Spleen (tissue), 11 donors: Measurements from ENCODE around the gene BPIFB2. TPM values are rescaled to one million over a fixed set of nuclear protein-coding genes. Genes with fewer than 3 reads are reported as not detected.

Experiments used
- DNase-seq: peaks from one replicate; pipeline ENCODE4 v3.0.0-alpha.2; 2020
- H3K27ac ChIP-seq, 8 donors: fragments of 200-600 bp; sonication (generic) in 7 of 8; 1 replicate in 4 of 8; 2 replicates in 4 of 8; pipeline versions ENCODE4 v1.5.0 to v1.8.0; 2016 to 2021; ENCODE audit warnings: inconsistent platforms in 4 of 8, mild to moderate bottlenecking in 4 of 8, moderate library complexity in 1 of 8
- H3K27me3 ChIP-seq, 7 donors: fragments of 200-600 bp; sonication (generic) in 6 of 7; replicated peaks in 1 of 7; 1 replicate in 4 of 7; 2 replicates in 3 of 7; pipeline versions ENCODE4 v1.5.0 to v1.8.0; 2016 to 2021; ENCODE audit warnings: inconsistent platforms in 3 of 7, mild to moderate bottlenecking in 1 of 7
- H3K36me3 ChIP-seq, 6 donors: fragments of 200-600 bp; sonication (generic) in 5 of 6; 1 replicate in 4 of 6; 2 replicates in 2 of 6; pipeline versions ENCODE4 v1.5.0 to v1.8.0; 2016 to 2021; ENCODE audit warnings: inconsistent platforms in 2 of 6
- H3K4me1 ChIP-seq, 6 donors: fragments of 200-600 bp; sonication (generic) in 5 of 6; 1 replicate in 3 of 6; 2 replicates in 3 of 6; pipeline versions ENCODE4 v1.5.0 to v1.8.0; 2016 to 2021; ENCODE audit warnings: inconsistent platforms in 3 of 6
- H3K4me3 ChIP-seq, 8 donors: fragments of 200-600 bp; sonication (generic) in 7 of 8; 1 replicate in 4 of 8; 2 replicates in 4 of 8; pipeline versions ENCODE4 v1.5.0 to v1.8.0; 2016 to 2021; ENCODE audit warnings: inconsistent platforms in 4 of 8, mild to moderate bottlenecking in 4 of 8, moderate library complexity in 2 of 8
- H3K9me3 ChIP-seq, 8 donors: fragments of 200-600 bp; sonication (generic) in 7 of 8; 1 replicate in 4 of 8; 2 replicates in 4 of 8; pipeline versions ENCODE4 v1.5.0 to v1.8.0; 2016 to 2021; ENCODE audit warnings: inconsistent platforms in 4 of 8
- CTCF ChIP-seq, 11 experiments: fragments of 200-600 bp in 7 of 11; fragments of 450-650 bp in 4 of 11; sonication (generic) in 4 of 11; IDR thresholded peaks in 8 of 11; conservative IDR thresholded peaks in 3 of 11; 1 replicate in 7 of 11; 2 replicates in 4 of 11; pipeline versions ENCODE4 v1.4.0 to v1.8.0; 2016 to 2021; ENCODE audit warnings: antibody characterized with exemption in 11 of 11, inconsistent platforms in 4 of 11, mild to moderate bottlenecking in 1 of 11
- POLR2A ChIP-seq, 3 donors: fragments of 450-650 bp; IDR thresholded peaks; one replicate each; pipeline ENCODE4 v1.5.1; 2017; ENCODE audit warnings: antibody characterized with exemption in 3 of 3, mild to moderate bottlenecking in 1 of 3
- POLR2AphosphoS5 ChIP-seq, 3 donors: sonication (generic); formaldehyde crosslinking; IDR thresholded peaks; one replicate each; pipeline ENCODE4 v1.5.1; 2017; ENCODE audit warnings: antibody characterized with exemption in 3 of 3
- WGBS, 5 donors: extraction: QIAGEN DNeasy Blood & Tissue Kit in 3 of 5; methylation state at CpG; one replicate each; pipeline versions ENCODE4 v1.1.5 to v1.1.7; 2013 to 2018; 5-methylcytosine and 5-hydroxymethylcytosine counted together
- intact Hi-C: fragments of 100-400 bp; cut with DNase I; formaldehyde crosslinking; loops from one replicate; pipeline ENCODE4 v1.15.0; 2023; ENCODE audit warnings: low total_unique reads
- polyA plus RNA-seq, 3 donors: library from polyadenylated mRNA; stranded (reverse); fragments of 200-250 nt; gene quantifications; one replicate each; pipeline ENCODE4 v1.2.1, GENCODE V29; 2013
- total RNA-seq, 7 donors: library from RNA; depleted of rRNA in 3 of 7; stranded (reverse); fragments of >200 nt in 3 of 7; fragmentation: NEBNext Ultra II Directional in 4 of 7; extraction: Animal tissue kit (Norgen Biotek cat#: 25700) in 4 of 7; gene quantifications; one replicate each; pipeline versions ENCODE4 v1.1.0 to v1.2.1, GENCODE V29; 2016 to 2021
- donor health status: healthy with polysubstance abuse.
- donor health status: DM: no; HTN: no; CAD: no; lungs with moderate emphysema.
- donor health status: DM: no; HTN: no; CAD: no.
- donor health status: Bipolar disorder and iron deficiency.
- donor health status: healthy.
- donor health status: DM: no; HTN: no; CAD: no.
- donor health status: DM: yes; HTN: yes; CAD: no.

The BPIFB2 gene
- total and polyA plus RNA-seq, 10 donors = not detected

GRCh38 chr20:33006776-33007375, 628 bp upstream of the BPIFB2 start:
- TF ChIP-seq POLR2AphosphoS5 (IDR thresholded peaks at IDR 0.05) (no peak), POLR2A (IDR thresholded peaks at IDR 0.05) (no peak), CTCF (IDR thresholded peaks at IDR 0.05 in 8 of 11, conservative IDR thresholded peaks at IDR 0.05 in 3 of 11) (no peak)
- intact Hi-C loops = loop anchor here (5.0 kb wide), 1 partner anchor 105 kb away; no protein-coding TSS in a partner anchor
- DNase-seq = peak; percentile 48
- Histone ChIP-seq H3K4me1 (peaks cover 0 to 10% (median 0%) of the 10 kb centered on the region in 6 donors), H3K27me3 (no peaks in the 10 kb centered on the region), H3K27ac (no peak overlapping the region), H3K4me3 (no peak overlapping the region), H3K36me3 (no peaks in the 10 kb centered on the region), H3K9me3 (peaks cover 0 to 12% (median 8%) of the 10 kb centered on the region in 8 donors)
- 86 to 93% (median 87%) methylated on average over 7 to 8 of the region's 8 CpGs for WGBS, 5 donors

- intact Hi-C loops = loop anchor here (5.0 kb wide), 1 partner anchor 106 kb away; no protein-coding TSS in a partner anchor
- TF ChIP-seq CTCF (IDR thresholded peaks at IDR 0.05 in 8 of 11, conservative IDR thresholded peaks at IDR 0.05 in 3 of 11) = no peak
- TF ChIP-seq POLR2A (IDR thresholded peaks at IDR 0.05) = no peak
- TF ChIP-seq POLR2AphosphoS5 (IDR thresholded peaks at IDR 0.05) = no peak
- 82 to 93% (median 89%) methylated on average over 21 to 23 of the region's 23 CpGs for WGBS, 5 donors
These were observed 1.1 kb downstream of the BPIFB2 start for GRCh38 chr20:33008336-33009213.

GRCh38 chr20:33009214-33010132, 2.0 kb downstream of the BPIFB2 start:
- Histone ChIP-seq H3K27me3 (peaks cover 0 to 6% (median 0%) of the 10 kb centered on the region in 7 donors), H3K36me3 (no peaks in the 10 kb centered on the region), H3K4me1 (peaks cover 0 to 10% (median 0%) of the 10 kb centered on the region in 6 donors), H3K9me3 (peaks cover 0 to 12% (median 8%) of the 10 kb centered on the region in 8 donors), H3K27ac (no peak overlapping the region), H3K4me3 (no peak overlapping the region)
- 67 to 81% (median 71%) methylated on average over 16 to 19 of the region's 19 CpGs for WGBS, 5 donors
- intact Hi-C loops = loop anchor here (5.0 kb wide), 1 partner anchor 107 kb away; no protein-coding TSS in a partner anchor
- TF ChIP-seq POLR2AphosphoS5 (IDR thresholded peaks at IDR 0.05) (no peak), CTCF (IDR thresholded peaks at IDR 0.05 in 8 of 11, conservative IDR thresholded peaks at IDR 0.05 in 3 of 11) (no peak), POLR2A (IDR thresholded peaks at IDR 0.05) (no peak)
- peak; percentile 67 for DNase-seq

More at GRCh38 chr20:33008336-33009213, 1.1 kb downstream of the BPIFB2 start:
- Histone ChIP-seq H3K4me1 (peaks cover 0 to 10% (median 0%) of the 10 kb centered on the region in 6 donors), H3K27me3 (peaks cover 0 to under 1% (median 0%) of the 10 kb centered on the region in 7 donors), H3K9me3 (peaks cover 0 to 12% (median 8%) of the 10 kb centered on the region in 8 donors), H3K4me3 (no peak overlapping the region), H3K36me3 (no peaks in the 10 kb centered on the region), H3K27ac (no peak overlapping the region)
- DNase-seq = peak; percentile 62
